Fibroblast of villous mesenchyme (primary cell): Measurements from ENCODE around the gene PLGRKT. TPM values are rescaled to one million over a fixed set of nuclear protein-coding genes. Genes with fewer than 3 reads are reported as not detected.
"Not testable (repeated sequence)": the region's sequence is repeated elsewhere in the genome, so short reads cannot be mapped to it uniquely, and the experiment has no call there.

ENCODE experiments used
- DNase-seq: peaks from one replicate; pipeline ENCODE4 v3.0.0-alpha.2; 2010; ENCODE audit warnings: low read depth
- H3K4me3 ChIP-seq: 2 replicates; pipeline ENCODE4 v1.5.1; 2011; ENCODE audit warnings: low read depth, mild to moderate bottlenecking, low read length
- CTCF ChIP-seq: IDR thresholded peaks from 2 replicates; pipeline ENCODE4 v1.5.1; 2012; ENCODE audit warnings: low read depth, mild to moderate bottlenecking, low read length; ENCODE audit not compliant: insufficient read depth
- small RNA-seq: library from RNA; depleted of rRNA; stranded (forward); fragments of <200 nt; gene quantifications from one replicate; pipeline ENCODE3, GENCODE V24; 2012
- total RNA-seq: library from RNA; depleted of rRNA; stranded (reverse); fragments of >200 nt; gene quantifications from 2 replicates; pipeline ENCODE4 v1.2.3, GENCODE V29; 2012

PLGRKT gene
- total RNA-seq, 1 donor = 17.7 TPM

DNA sequence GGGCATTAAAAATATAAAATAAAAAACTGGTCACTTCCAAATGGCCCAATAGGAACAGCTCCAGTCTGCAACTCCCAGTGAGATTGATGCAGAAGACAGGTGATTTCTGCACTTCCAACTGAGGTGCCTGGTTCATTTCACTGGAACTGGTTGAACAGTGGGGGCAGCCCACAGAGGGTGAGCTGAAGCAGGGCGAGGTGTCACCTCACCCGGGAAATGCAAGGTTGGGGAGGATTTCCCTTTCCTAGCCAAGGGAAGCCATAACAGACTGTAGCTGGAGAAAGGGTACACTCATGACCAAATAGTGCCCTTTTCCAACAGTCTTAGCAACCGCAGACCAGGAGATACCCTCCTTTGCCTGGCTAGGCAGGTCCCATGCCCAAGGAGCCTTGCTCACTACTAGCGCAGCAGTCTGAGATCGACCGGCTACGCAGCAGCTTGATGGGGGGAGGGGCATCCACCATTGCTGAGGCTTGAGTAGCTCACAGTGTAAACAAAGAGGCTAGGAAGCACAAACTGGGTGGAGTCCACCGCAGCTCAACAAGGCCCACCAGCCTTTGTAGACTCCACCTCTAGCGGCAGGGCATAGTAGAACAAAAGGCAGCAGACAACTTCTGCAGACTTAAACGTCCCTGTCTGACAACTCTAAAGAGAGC is 110.7 kb downstream of the PLGRKT start:
- no peak overlapping the region for H3K4me3 ChIP-seq
- no peak for TF ChIP-seq CTCF
- peak; percentile 32 for DNase-seq

DNA sequence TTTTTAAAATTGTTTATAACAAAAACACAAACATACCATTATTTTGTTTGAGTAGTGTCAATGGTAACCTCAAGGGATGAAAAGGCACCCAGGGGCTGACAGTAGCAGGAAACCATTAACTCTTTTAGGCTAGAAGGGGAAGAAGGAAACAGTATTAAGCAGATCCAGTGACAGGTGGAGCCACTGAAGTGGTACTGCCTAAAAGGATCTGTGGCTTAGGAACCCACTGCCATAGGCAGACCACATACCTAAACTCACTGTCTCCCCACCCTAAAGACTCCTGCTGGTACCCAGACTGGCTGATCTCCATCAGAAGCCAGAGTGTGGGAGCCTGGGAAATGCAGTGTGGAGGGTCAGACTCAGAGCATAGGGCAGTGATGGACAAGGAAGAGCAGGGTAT is 111.5 kb downstream of the PLGRKT start:
- no peak for DNase-seq

GRCh38 chr9:5321601-5322000 is 116.1 kb downstream of the PLGRKT start:
- H3K4me3 ChIP-seq, DNase-seq: not testable (repeated sequence)

More for the DNA sequence above, 111.5 kb downstream of the PLGRKT start:
- no peak for TF ChIP-seq CTCF
- H3K4me3 ChIP-seq = no peak overlapping the region

DNA sequence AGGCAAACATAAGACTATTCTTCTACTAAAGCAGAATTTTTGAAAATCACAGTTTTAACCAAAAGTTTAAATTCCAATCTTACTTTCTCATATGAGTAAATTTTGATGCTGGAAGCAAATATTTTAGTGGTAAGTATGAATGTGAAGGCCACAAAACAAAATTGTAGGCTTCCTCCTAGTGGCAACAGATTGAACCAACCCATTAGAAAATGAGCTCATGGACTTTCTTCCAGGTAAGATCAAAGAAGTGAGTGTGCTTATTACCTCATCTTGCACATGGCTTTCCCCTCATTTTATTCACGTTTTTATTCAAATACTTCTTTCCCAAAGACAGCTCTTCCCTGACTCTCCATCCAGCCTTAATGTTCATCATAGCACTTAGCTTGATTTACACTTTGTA is 116.7 kb downstream of the PLGRKT start:
- no peak for DNase-seq
- H3K4me3 ChIP-seq = no peak overlapping the region
- peak; percentile 26 for TF ChIP-seq CTCF

DNA sequence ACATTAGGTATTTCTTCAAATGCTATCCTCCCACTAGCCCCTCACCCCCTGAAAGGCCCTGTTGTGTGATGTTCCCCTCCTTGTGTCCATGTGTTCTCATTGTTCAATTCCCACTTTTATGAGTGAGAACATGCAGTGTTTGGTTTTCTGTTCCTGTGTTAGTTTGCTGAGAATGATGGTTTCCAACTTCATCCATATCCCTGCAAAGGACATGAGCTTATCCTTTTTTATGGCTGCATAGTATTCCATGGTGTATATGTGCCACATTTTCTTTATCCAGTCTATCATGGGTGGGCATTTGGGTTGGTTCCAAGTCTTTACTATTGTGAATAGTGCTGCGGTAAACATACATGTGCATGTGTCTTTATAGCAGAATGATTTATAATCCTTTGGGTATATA is 121.3 kb downstream of the PLGRKT start:
- DNase-seq, H3K4me3 ChIP-seq: not testable (repeated sequence)

- TF ChIP-seq CTCF = no peak
- DNase-seq = no peak
Observed at GRCh38 chr9:5315187-5315923, 122.4 kb downstream of the PLGRKT start.

GRCh38 chr9:5310851-5311250 is 126.9 kb downstream of the PLGRKT start:
- DNase-seq = no peak
- H3K4me3 ChIP-seq = no peak overlapping the region
- TF ChIP-seq CTCF = no peak

More at GRCh38 chr9:5315187-5315923, 122.4 kb downstream of the PLGRKT start:
- no peak overlapping the region for H3K4me3 ChIP-seq

Small RNA genes within 50 kb of the gene (small RNA-seq; reads per million reads assigned to genes)
- gene AL135786.1 = not detected
- not detected for gene HMGN2P31

Other genes with a start within 250 kb of the PLGRKT start
- gene INSL4, start 206.5 kb downstream of the PLGRKT start, total RNA-seq = not detected in 2 replicates
- gene RLN2, start 133.2 kb downstream of the PLGRKT start, total RNA-seq = 0.43 TPM in 1 of 2 replicates, not detected in the other
- not detected in 2 replicates for gene RLN1, start 98.0 kb downstream of the PLGRKT start, total RNA-seq
- 10.3 and 12.1 TPM in 2 replicates for gene CD274, start 12.6 kb upstream of the PLGRKT start, total RNA-seq
- 31.6 and 59.6 TPM in 2 replicates for gene PDCD1LG2, start 72.6 kb upstream of the PLGRKT start, total RNA-seq
- gene RIC1, start 191.2 kb upstream of the PLGRKT start, total RNA-seq = 57.3 and 71.2 TPM in 2 replicates